Kidney (tissue), 14 donors: Measurements from ENCODE around the gene OR2T6. TPM values are rescaled to one million over a fixed set of nuclear protein-coding genes. Genes with fewer than 3 reads are reported as not detected.

Source experiments
- DNase-seq, 5 donors: peaks; one replicate each; pipeline ENCODE4 v3.0.0-alpha.2; 2013 to 2020
- FAIRE-seq: peaks from 2 replicates; lab custom pipeline; 2012; peaks lifted over from hg19 to GRCh38; lab: Jason Lieb, UNC
- H3K27ac ChIP-seq, 2 donors: one replicate each; pipeline ENCODE4 v1.7.0; 2013; ENCODE audit warnings: low read depth in 2 of 2, low read length in 2 of 2, inconsistent platforms in 1 of 2
- H3K27me3 ChIP-seq: one replicate; pipeline ENCODE4 v1.7.1; 2013; ENCODE audit warnings: low read length, inconsistent platforms; ENCODE audit not compliant: control insufficient read depth, insufficient read depth
- H3K36me3 ChIP-seq, 3 donors: one replicate each; pipeline versions ENCODE4 v1.7.0 to v1.7.1; 2013; ENCODE audit warnings: low read length in 3 of 3, control low read depth in 1 of 3, inconsistent platforms in 1 of 3; ENCODE audit not compliant: insufficient read depth in 3 of 3, control insufficient read depth in 2 of 3
- H3K4me1 ChIP-seq, 3 donors: one replicate each; pipeline versions ENCODE4 v1.7.0 to v1.7.1; 2013; ENCODE audit warnings: low read length in 3 of 3, inconsistent platforms in 1 of 3, low read depth in 1 of 3; ENCODE audit not compliant: control insufficient read depth in 2 of 3, insufficient read depth in 2 of 3
- H3K4me3 ChIP-seq, 3 donors: one replicate each; pipeline versions ENCODE4 v1.7.0 to v1.8.1; 2013; ENCODE audit warnings: low read length in 3 of 3, control low read depth in 1 of 3, inconsistent platforms in 1 of 3
- H3K9ac ChIP-seq, 3 donors: one replicate each; pipeline versions ENCODE4 v1.7.0 to v1.7.1; 2013; ENCODE audit warnings: low read length in 3 of 3, control low read depth in 1 of 3, inconsistent platforms in 1 of 3
- H3K9me3 ChIP-seq, 3 donors: one replicate each; pipeline versions ENCODE4 v1.7.0 to v1.7.1; 2013; ENCODE audit warnings: low read length in 3 of 3, control low read depth in 1 of 3, inconsistent platforms in 1 of 3; ENCODE audit not compliant: control insufficient read depth in 2 of 3, insufficient read depth in 1 of 3
- CTCF ChIP-seq: IDR thresholded peaks from 3 replicates; pipeline ENCODE4 v1.5.1; 2012; ENCODE audit warnings: mild to moderate bottlenecking, moderate library complexity, borderline replicate concordance; ENCODE audit not compliant: insufficient read depth; ENCODE audit errors: extremely low read depth
- intact Hi-C: fragments of 100-400 bp; cut with DNase I; formaldehyde crosslinking; loops from one replicate; pipeline ENCODE4 v1.11.1; 2022
- polyA plus RNA-seq: library from polyadenylated mRNA; stranded (reverse); fragments of 350-450 nt; fragmentation: Illumina TruSeq; extraction: RNeasy Lipid Tissue Mini Kit (QIAGEN cat#74804); gene quantifications from one replicate; pipeline ENCODE4 v1.2.3, GENCODE V29; 2014; ENCODE audit warnings: low read depth, low replicate concordance; ENCODE audit not compliant: insufficient read depth
- total RNA-seq: library from RNA; stranded (reverse); fragmentation: NEBNext Ultra II Directional; extraction: Animal tissue kit (Norgen Biotek cat#: 25700); gene quantifications from one replicate; pipeline ENCODE4 v1.2.1, GENCODE V29; 2021
- donor health status: control.
- donor health status: control.
- donor health status: control.
- donor health status: control.
- donor health status: control.
- donor health status: DM: yes; HTN: yes; CAD: no.
- donor health status: Normal renal cell carcinoma (clear cell type).

OR2T6 gene
- total and polyA plus RNA-seq, 2 donors from 2014 or later: not detected

- no peak for DNase-seq
- no peak overlapping the region for H3K27ac ChIP-seq
- intact Hi-C loops: no loop called here
- no peak for FAIRE-seq
- H3K4me3 ChIP-seq: no peak overlapping the region
- TF ChIP-seq CTCF: no peak
- H3K9me3 ChIP-seq: peaks cover 0 to 5% (median 0%) of the 10 kb centered on the region in 3 donors
- no peaks in the 10 kb centered on the region for H3K4me1 ChIP-seq
- H3K36me3 ChIP-seq: no peaks in the 10 kb centered on the region
- H3K27me3 ChIP-seq: no peaks in the 10 kb centered on the region
- no peak overlapping the region for H3K9ac ChIP-seq
Measured at GRCh38 chr1:248406721-248407692, 31.5 kb downstream of the OR2T6 start.

- TF ChIP-seq CTCF: no peak
- no peak overlapping the region for H3K9ac ChIP-seq
- H3K9me3 ChIP-seq: peaks cover 0 to 3% (median 0%) of the 10 kb centered on the region in 3 donors
- no peak overlapping the region for H3K4me3 ChIP-seq
- no peaks in the 10 kb centered on the region for H3K4me1 ChIP-seq
- FAIRE-seq (no peak), DNase-seq (no peak)
- no peaks in the 10 kb centered on the region for H3K36me3 ChIP-seq
- H3K27me3 ChIP-seq: no peaks in the 10 kb centered on the region
- no peak overlapping the region for H3K27ac ChIP-seq
- intact Hi-C loops: no loop called here
Measured at GRCh38 chr1:248416226-248416625, 40.7 kb downstream of the OR2T6 start.

- FAIRE-seq: no peak
- H3K9me3 ChIP-seq: peaks cover 0 to 3% (median 0%) of the 10 kb centered on the region in 3 donors
Measured at GRCh38 chr1:248417854-248418253, 42.3 kb downstream of the OR2T6 start.

More at GRCh38 chr1:248417854-248418253, 42.3 kb downstream of the OR2T6 start:
- Histone ChIP-seq H3K4me3 (no peak overlapping the region), H3K36me3 (no peaks in the 10 kb centered on the region), H3K4me1 (no peaks in the 10 kb centered on the region), H3K9ac (no peak overlapping the region), H3K27ac (no peak overlapping the region), H3K27me3 (no peaks in the 10 kb centered on the region)
- TF ChIP-seq CTCF: no peak
- DNase-seq: no peak
- intact Hi-C loops: no loop called here
